ENCODE results near the gene VPS33A. TPM values are rescaled to one million over a fixed set of nuclear protein-coding genes. Genes with fewer than 3 reads are reported as not detected.

Gene VPS33A
- total RNA-seq, 4 donors from 2014 or later: 13.0 to 18.6 (median 15.4) TPM

- no peak for TF ChIP-seq CTCF (IDR thresholded peaks at IDR 0.05; ENCODE audit: low read depth)
Observed at GRCh38 chr12:122304924-122305323, 38.6 kb upstream of the VPS33A start.

GRCh38 chr12:122303068-122303467, 36.8 kb upstream of the VPS33A start:
- TF ChIP-seq CTCF (IDR thresholded peaks at IDR 0.05; ENCODE audit: low read depth): no peak

- no peak for TF ChIP-seq CTCF (IDR thresholded peaks at IDR 0.05; ENCODE audit: low read depth)
Observed at GRCh38 chr12:122298071-122298748, 31.9 kb upstream of the VPS33A start.

GRCh38 chr12:122297494-122297893, 31.2 kb upstream of the VPS33A start:
- no peak for TF ChIP-seq CTCF (IDR thresholded peaks at IDR 0.05; ENCODE audit: low read depth)

- TF ChIP-seq CTCF (IDR thresholded peaks at IDR 0.05; ENCODE audit: low read depth): no peak
Observed at GRCh38 chr12:122295877-122296276, 29.6 kb upstream of the VPS33A start.

GRCh38 chr12:122293081-122293480, 26.8 kb upstream of the VPS33A start:
- no peak for TF ChIP-seq CTCF (IDR thresholded peaks at IDR 0.05; ENCODE audit: low read depth)

- no peak for TF ChIP-seq CTCF (IDR thresholded peaks at IDR 0.05; ENCODE audit: low read depth)
Observed at GRCh38 chr12:122291431-122291830, 25.1 kb upstream of the VPS33A start.
